HepG2 (cell line): ENCODE measurements around the gene RFTN1. TPM values are rescaled to one million over a fixed set of nuclear protein-coding genes. Genes with fewer than 3 reads are reported as not detected.

Experiments
- ATAC-seq: fragments of 200-7000 bp; cut with Tn5 transposase; 3 replicates; pipeline ENCODE4 v1.9.1; 2020; ENCODE audit warnings: mild to moderate bottlenecking, moderate library complexity
- BruUV-seq: library from RNA; stranded (reverse); fragments of 400-500 nt; replicated peaks from 2 replicates; lab custom pipeline; 2021; lab: Mats Ljungman, UMichigan
- CTCF ChIA-PET: fragments of 300-600 bp; formaldehyde crosslinking; extraction: SDS; loops from one replicate; lab custom pipeline; 2021; ENCODE audit warnings: low total read pairs, inconsistent platforms, low intra/inter-chr PET ratio; lab: Yijun Ruan, JAX
- POLR2A ChIA-PET: fragments of 350-600 bp; sonication (Branson Sonifier 250); formaldehyde crosslinking; loops from one replicate; lab custom pipeline; 2020; ENCODE audit warnings: antibody characterized with exemption, inconsistent platforms; lab: Yijun Ruan, JAX
- DNase-seq: peaks from one replicate; pipeline ENCODE4 v3.0.0-alpha.2; 2015; ENCODE audit warnings: low spot score
- FAIRE-seq: peaks from 3 replicates; lab custom pipeline; 2011; peaks lifted over from hg19 to GRCh38; lab: Jason Lieb, UNC
- H2AFZ ChIP-seq: one replicate; pipeline ENCODE4 v1.6.1; 2011; ENCODE audit warnings: low read length, inconsistent platforms
- H3K27ac ChIP-seq: fragments of 300-600 bp; 3 replicates; pipeline ENCODE4 v1.8.0; 2011; ENCODE audit warnings: mixed run types, mild to moderate bottlenecking, mixed read lengths, low read length, inconsistent platforms; ENCODE audit not compliant: insufficient read depth; ENCODE audit errors: extremely low read length
- H3K27me3 ChIP-seq, 2 experiments: fragments of 200-600 bp in 1 of 2; 2 replicates in 1 of 2; 3 replicates in 1 of 2; pipeline versions ENCODE4 v1.6.0 to v1.8.0; 2011; ENCODE audit warnings: low read length in 2 of 2, mild to moderate bottlenecking in 2 of 2, moderate library complexity in 2 of 2, inconsistent platforms in 1 of 2; ENCODE audit not compliant: insufficient read depth in 2 of 2, control insufficient read depth in 1 of 2
- H3K36me3 ChIP-seq, 2 experiments: fragments of 200-600 bp in 1 of 2; replicated peaks in 1 of 2; 2 replicates in 1 of 2; 3 replicates in 1 of 2; pipeline versions ENCODE4 v1.5.1 to v1.8.0; 2011; ENCODE audit warnings: low read length in 2 of 2, inconsistent platforms in 1 of 2; ENCODE audit not compliant: insufficient read depth in 2 of 2, control insufficient read depth in 1 of 2
- H3K4me1 ChIP-seq: 2 replicates; pipeline ENCODE4 v1.5.1; 2012; ENCODE audit warnings: low read length, inconsistent platforms; ENCODE audit not compliant: insufficient read depth
- H3K4me2 ChIP-seq: 2 replicates; pipeline ENCODE4 v1.6.0; 2011; ENCODE audit warnings: low read depth, low read length, inconsistent platforms
- H3K4me3 ChIP-seq, 3 experiments: fragments of 200-600 bp in 1 of 3; sonication (generic), shearing (Covaris generic) in 1 of 3; replicated peaks in 1 of 3; 2 replicates each; pipeline ENCODE4 v1.5.1; 2011 to 2016; ENCODE audit warnings: low read length in 3 of 3, inconsistent platforms in 2 of 3, low read depth in 2 of 3, mild to moderate bottlenecking in 2 of 3, control low read depth in 1 of 3, mixed read lengths in 1 of 3; ENCODE audit not compliant: insufficient read depth in 1 of 3
- H3K79me2 ChIP-seq: one replicate; pipeline ENCODE4 v1.6.1; 2011; ENCODE audit warnings: low read length, inconsistent platforms; ENCODE audit not compliant: insufficient read depth
- H3K9ac ChIP-seq: 2 replicates; pipeline ENCODE4 v1.6.0; 2011; ENCODE audit warnings: mild to moderate bottlenecking, low read depth, low read length, inconsistent platforms; ENCODE audit not compliant: insufficient read depth
- H3K9me3 ChIP-seq: 2 replicates; pipeline ENCODE4 v1.5.1; 2012; ENCODE audit warnings: mild to moderate bottlenecking, low read length
- H4K20me1 ChIP-seq: 2 replicates; pipeline ENCODE4 v1.6.0; 2011; ENCODE audit warnings: inconsistent platforms, mild to moderate bottlenecking, low read length, moderate library complexity; ENCODE audit not compliant: insufficient read depth
- AHR ChIP-seq: IDR thresholded peaks from 2 replicates; pipeline ENCODE4 v1.6.1; 2018; ENCODE audit warnings: missing genetic modification reagents, missing compliant biosample characterization
- ARNT ChIP-seq: fragments of 450-650 bp; IDR thresholded peaks from 2 replicates; pipeline ENCODE4 v1.6.1; 2017
- ETV5 ChIP-seq: IDR thresholded peaks from 2 replicates; pipeline ENCODE4 v1.6.1; 2018; ENCODE audit warnings: missing biosample characterization, missing genetic modification reagents, inconsistent platforms, borderline replicate concordance
- HNF4G ChIP-seq, 2 experiments: sonication (generic) in 1 of 2; formaldehyde crosslinking in 1 of 2; IDR thresholded peaks; 2 replicates each; pipeline versions ENCODE4 v1.4.0 to v1.6.1; 2011 to 2020; ENCODE audit warnings: borderline replicate concordance in 2 of 2, low read depth in 2 of 2, mild to moderate bottlenecking in 2 of 2, low read length in 1 of 2, missing genetic modification reagents in 1 of 2, moderate library complexity in 1 of 2
- HNRNPH1 ChIP-seq: fragments of 200-400 bp; formaldehyde crosslinking; optimal IDR thresholded peaks from 2 replicates; pipeline ENCODE3; 2017; ENCODE audit warnings: mild to moderate bottlenecking, low read depth, low read length
- KLF11 ChIP-seq: IDR thresholded peaks from 2 replicates; pipeline ENCODE4 v1.6.1; 2016; ENCODE audit warnings: missing compliant biosample characterization
- MED1 ChIP-seq: sonication (generic); formaldehyde crosslinking; IDR thresholded peaks from 2 replicates; pipeline ENCODE4 v1.4.0; 2020; ENCODE audit warnings: missing genetic modification reagents
- MED8 ChIP-seq: sonication (generic); formaldehyde crosslinking; IDR thresholded peaks from 2 replicates; pipeline ENCODE4 v1.8.1; 2023; ENCODE audit warnings: mild to moderate bottlenecking, missing genetic modification reagents; ENCODE audit not compliant: insufficient replicate concordance
- NFIC ChIP-seq: IDR thresholded peaks from 2 replicates; pipeline ENCODE4 v1.6.1; 2012; ENCODE audit warnings: mild to moderate bottlenecking, low read length, inconsistent platforms
- NKX3-1 ChIP-seq: sonication (generic); formaldehyde crosslinking; IDR thresholded peaks from 2 replicates; pipeline ENCODE4 v1.5.0; 2020; ENCODE audit warnings: missing genetic modification reagents
- SATB2 ChIP-seq: sonication (generic); formaldehyde crosslinking; IDR thresholded peaks from 2 replicates; pipeline ENCODE4 v1.5.0; 2020; ENCODE audit warnings: missing genetic modification reagents
- THYN1 ChIP-seq: sonication (generic); formaldehyde crosslinking; IDR thresholded peaks from 2 replicates; pipeline ENCODE4 v1.8.1; 2023; ENCODE audit warnings: low read depth, mild to moderate bottlenecking, moderate library complexity, missing genetic modification reagents, borderline replicate concordance
- ZFP36 ChIP-seq: fragments of 150-350 bp; IDR thresholded peaks from 2 replicates; pipeline ENCODE4 v1.6.1; 2018; ENCODE audit warnings: borderline replicate concordance, low read length, low read depth; ENCODE audit not compliant: partially characterized antibody
- ZGPAT ChIP-seq: IDR thresholded peaks from 2 replicates; pipeline ENCODE4 v1.6.1; 2016; ENCODE audit warnings: mild to moderate bottlenecking
- ZMYM4 ChIP-seq: sonication (generic); formaldehyde crosslinking; IDR thresholded peaks from 2 replicates; pipeline ENCODE4 v1.8.1; 2023; ENCODE audit warnings: mild to moderate bottlenecking, missing genetic modification reagents
- ZNF75D ChIP-seq: sonication (generic); formaldehyde crosslinking; IDR thresholded peaks from 2 replicates; pipeline ENCODE4 v1.8.1; 2023; ENCODE audit warnings: missing genetic modification reagents, mild to moderate bottlenecking, borderline replicate concordance
- WGBS: methylation state at CpG from one replicate; pipeline ENCODE4 v1.1.6; 2017; ENCODE audit warnings: low lambda C conversion rate; 5-methylcytosine and 5-hydroxymethylcytosine counted together
- in situ Hi-C: cut with HindIII; loops from 2 replicates; pipeline ENCODE4 v1.10.0; 2017; ENCODE audit warnings: low pct_unique_long_range_greater_than_20kb; ENCODE audit not compliant: extremely low pct_ligation_motif_present
- intact Hi-C: fragments of 100-400 bp; cut with micrococcal nuclease; formaldehyde crosslinking; loops from one replicate; pipeline ENCODE4 v1.10.0; 2022; ENCODE audit not compliant: unreplicated experiment
- polyA plus RNA-seq, 8 experiments: library from polyadenylated mRNA; depleted of rRNA in 3 of 8; stranded (reverse) in 7 of 8; unstranded in 1 of 8; fragments of >200 nt; fragmentation: Illumina TruSeq in 4 of 8; extraction: Trizol in 4 of 8; gene quantifications; 2 replicates each; pipeline versions ENCODE4 v1.2.1 to v1.2.3, GENCODE V29; 2011 to 2016; ENCODE audit warnings: low read depth in 4 of 8, missing spikeins in 1 of 8, mixed read lengths in 1 of 8; ENCODE audit not compliant: insufficient read depth in 1 of 8
- total RNA-seq, 5 experiments: library from RNA; depleted of rRNA; stranded (reverse); fragments of >200 nt; fragmentation: Illumina TruSeq; extraction: Trizol; gene quantifications; 2 replicates each; pipeline ENCODE4 v1.2.3, GENCODE V29; 2016; ENCODE audit warnings: low read depth in 1 of 5

Gene RFTN1
- total and polyA plus RNA-seq, 2 of the 13 experiments (the other 11 are each of a cell fraction or from before 2014, with no cell fraction given): not detected

DNA sequence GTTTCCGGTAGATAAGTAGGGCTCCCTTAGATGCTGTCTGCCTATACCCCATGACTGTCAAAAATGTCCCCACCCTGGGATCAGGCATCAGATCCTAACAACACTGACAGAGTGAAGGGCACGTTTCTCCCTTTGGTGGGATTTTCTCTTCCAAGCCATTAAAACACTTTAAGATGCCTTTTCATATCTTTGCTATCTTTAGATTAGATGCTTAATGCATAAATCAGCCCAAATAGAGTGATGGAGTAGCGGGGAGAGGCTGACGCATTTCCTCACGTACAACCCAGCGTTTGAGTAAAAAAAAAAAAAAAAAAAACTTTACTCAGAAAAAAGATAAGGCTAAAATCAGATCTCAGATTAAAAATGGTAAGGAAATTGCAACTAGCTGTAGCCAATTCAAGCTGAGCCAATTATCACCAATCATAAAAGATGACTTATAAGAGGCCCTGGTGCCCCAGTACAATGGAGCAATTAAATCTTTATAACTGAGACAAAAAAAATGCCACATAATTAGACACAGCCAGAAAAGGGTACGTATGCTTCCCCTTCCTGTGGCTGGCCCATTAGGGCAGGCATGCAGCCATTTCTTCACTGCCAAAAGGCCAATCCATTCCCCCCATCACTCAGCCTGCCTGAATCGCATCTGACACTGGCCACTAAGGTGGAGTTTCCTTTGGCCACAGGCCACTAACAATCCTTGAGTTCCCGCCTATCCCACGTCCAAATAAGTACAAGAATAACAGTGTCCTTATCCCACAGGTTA, 45.0 kb downstream of the RFTN1 start (continued):
- TF ChIP-seq ZFP36 (no peak), NKX3-1 (CRISPR knock-in tag) (no peak), KLF11 (CRISPR knock-in tag) (no peak), THYN1 (CRISPR knock-in tag) (no peak), AHR (CRISPR knock-in tag) (no peak), ZMYM4 (CRISPR knock-in tag) (no peak), MED1 (no peak), MED8 (no peak), ZNF75D (no peak)

GRCh38 chr3:16468002-16468335, 45.5 kb downstream of the RFTN1 start:
- intact Hi-C loops (no loop called here), in situ Hi-C loops (no loop called here)
- Histone ChIP-seq H2AFZ (no peak overlapping the region), H3K79me2 (no peaks in the 10 kb centered on the region), H3K4me1 (no peaks in the 10 kb centered on the region), H4K20me1 (no peaks in the 10 kb centered on the region), H3K4me3 (no peak overlapping the region), H3K27ac (no peak overlapping the region), H3K9me3 (no peaks in the 10 kb centered on the region), H3K27me3 (peaks cover 1 to 13% of the 10 kb centered on the region in 2 experiments; a peak in 2 of 5 replicates), H3K9ac (no peak overlapping the region), H3K36me3 (no peaks in the 10 kb centered on the region), H3K4me2 (no peak overlapping the region)
- no peak for TF ChIP-seq HNF4G (IDR thresholded peaks at IDR 0.05; ENCODE audit: borderline replicate concordance, low read depth, low read length)
- no peak for TF ChIP-seq HNF4G (CRISPR knock-in tag; IDR thresholded peaks at IDR 0.05; ENCODE audit: borderline replicate concordance, low read depth)
- no peak for TF ChIP-seq ARNT
- TF ChIP-seq SATB2: no peak
- no peak for TF ChIP-seq ZGPAT (CRISPR knock-in tag)
- no peak for TF ChIP-seq HNRNPH1
- no peak for TF ChIP-seq ETV5 (CRISPR knock-in tag)
- no peak for TF ChIP-seq NFIC
- no peak for DNase-seq
- CTCF ChIA-PET: no interaction called here
- FAIRE-seq: no peak
- BruUV-seq: no TSS peak
- POLR2A ChIA-PET: no interaction called here
- WGBS: 25% methylated on average over 6 of the region's 6 CpGs
- ATAC-seq: no peak
